ENCODE measurements around the gene HOXA3.

The HOXA3 gene

GRCh38 chr7:27165996-27166530 lies 13.7 kb upstream of the HOXA3 start:
- no peak for DNase-seq

GRCh38 chr7:27165089-27165995 lies 13.0 kb upstream of the HOXA3 start, which contains the start of gene HOXA9:
HOXA9 (minus strand) TSS chr7:27165537; CDS start chr7:27165457, 80 bp downstream.
- no peak for DNase-seq

- no peak for DNase-seq
These were observed 12.1 kb upstream of the HOXA3 start for GRCh38 chr7:27164367-27165088.

GRCh38 chr7:27164045-27164366 lies 11.6 kb upstream of the HOXA3 start:
- DNase-seq: no peak

- DNase-seq: no peak
These were observed 11.1 kb upstream of the HOXA3 start for GRCh38 chr7:27163288-27164044.

DNA sequence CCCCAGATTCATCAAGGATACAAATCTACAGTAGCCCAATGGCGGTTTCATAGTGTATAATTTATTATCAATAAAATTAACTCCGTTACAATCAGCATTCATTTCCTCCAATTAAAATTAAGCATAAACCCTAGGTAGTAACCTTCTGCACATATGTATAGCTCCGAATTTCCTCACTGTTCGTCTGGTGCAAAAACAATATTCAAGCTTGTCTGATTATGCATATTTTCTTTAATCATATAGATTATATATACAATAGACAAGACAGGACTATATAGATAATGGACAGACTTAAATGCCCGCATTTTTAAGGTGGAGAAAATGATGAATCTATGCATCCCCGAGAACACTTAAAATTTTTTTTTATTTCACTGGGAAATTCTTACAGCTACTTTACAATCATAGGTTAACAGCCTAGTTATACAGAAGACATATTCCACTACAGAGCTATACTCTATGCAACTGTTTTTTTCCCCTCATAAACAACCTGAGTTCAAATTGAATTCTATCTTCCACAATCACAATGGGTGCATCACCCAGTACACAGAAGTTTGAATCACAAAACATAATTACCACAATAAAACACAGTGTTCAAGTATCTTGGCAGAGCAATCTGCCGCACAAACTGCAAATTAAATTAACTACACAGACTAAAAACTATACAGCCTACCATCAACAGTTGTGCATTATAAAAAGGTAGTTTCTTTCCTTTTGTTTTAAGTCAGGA lies 10.3 kb upstream of the HOXA3 start:
- DNase-seq: no peak

- DNase-seq: no peak
These were observed 9.6 kb upstream of the HOXA3 start for GRCh38 chr7:27161721-27162560.

DNA sequence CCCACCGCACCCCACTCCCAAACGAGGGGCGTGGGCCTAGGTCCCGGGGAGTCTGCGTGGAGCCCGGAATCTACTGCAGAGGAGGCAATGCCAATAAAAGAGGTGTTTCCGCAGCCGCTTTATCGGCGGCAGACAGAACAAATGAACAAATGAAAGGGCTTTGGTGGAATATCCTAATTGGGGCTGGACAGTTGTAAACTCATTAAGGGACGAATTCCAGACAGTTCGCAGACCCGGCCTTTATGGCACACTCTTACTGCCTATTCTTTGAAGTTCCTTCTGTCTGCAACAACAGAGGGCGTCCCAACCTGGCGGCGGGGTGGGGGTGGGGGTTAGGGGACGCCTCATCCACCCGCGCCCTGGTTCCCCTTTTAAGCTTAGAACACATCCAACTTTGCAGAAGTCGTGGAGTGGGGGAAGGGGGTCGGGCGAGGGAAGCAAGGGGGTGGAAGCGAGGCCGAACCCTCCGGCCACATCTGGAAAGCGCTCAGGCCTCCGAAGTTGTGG lies 8.9 kb upstream of the HOXA3 start:
- no peak for DNase-seq

DNA sequence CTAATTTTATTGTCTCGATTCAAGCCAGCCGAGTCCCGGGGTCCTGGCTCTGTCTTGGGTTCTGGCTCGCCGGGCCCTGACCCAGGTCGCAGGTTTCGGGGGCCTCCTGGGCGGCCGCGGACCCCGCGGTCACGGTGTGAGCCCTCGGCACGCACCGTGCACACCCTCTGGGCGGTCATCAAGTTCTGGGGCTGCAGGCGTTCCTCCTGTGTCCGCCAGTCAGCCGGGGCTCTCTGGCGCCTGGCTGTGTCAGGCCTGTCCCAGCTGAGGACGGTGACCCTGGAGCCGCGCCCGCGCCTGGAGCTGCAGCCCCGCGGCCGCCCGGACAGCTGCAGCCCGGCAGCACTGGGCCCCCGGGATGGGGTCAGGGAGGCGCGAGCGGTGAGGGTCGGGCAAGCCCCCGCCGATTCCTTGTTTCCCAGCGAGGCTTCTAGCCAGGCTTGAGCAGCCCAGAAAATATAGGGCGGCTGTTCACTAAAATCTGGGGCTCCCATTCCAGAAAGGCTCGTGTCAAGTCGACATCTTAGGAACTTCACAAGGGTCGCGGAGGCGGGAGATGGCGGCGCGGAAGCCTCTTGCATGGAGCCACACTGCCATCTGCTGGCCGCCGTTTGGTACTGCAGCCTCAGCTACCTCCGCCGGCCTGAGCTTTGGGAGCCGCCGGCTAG lies 8.3 kb upstream of the HOXA3 start:
- DNase-seq: peak; percentile 89

- peak; percentile 34 for DNase-seq
These were observed 7.8 kb upstream of the HOXA3 start for GRCh38 chr7:27160145-27160545.

DNA sequence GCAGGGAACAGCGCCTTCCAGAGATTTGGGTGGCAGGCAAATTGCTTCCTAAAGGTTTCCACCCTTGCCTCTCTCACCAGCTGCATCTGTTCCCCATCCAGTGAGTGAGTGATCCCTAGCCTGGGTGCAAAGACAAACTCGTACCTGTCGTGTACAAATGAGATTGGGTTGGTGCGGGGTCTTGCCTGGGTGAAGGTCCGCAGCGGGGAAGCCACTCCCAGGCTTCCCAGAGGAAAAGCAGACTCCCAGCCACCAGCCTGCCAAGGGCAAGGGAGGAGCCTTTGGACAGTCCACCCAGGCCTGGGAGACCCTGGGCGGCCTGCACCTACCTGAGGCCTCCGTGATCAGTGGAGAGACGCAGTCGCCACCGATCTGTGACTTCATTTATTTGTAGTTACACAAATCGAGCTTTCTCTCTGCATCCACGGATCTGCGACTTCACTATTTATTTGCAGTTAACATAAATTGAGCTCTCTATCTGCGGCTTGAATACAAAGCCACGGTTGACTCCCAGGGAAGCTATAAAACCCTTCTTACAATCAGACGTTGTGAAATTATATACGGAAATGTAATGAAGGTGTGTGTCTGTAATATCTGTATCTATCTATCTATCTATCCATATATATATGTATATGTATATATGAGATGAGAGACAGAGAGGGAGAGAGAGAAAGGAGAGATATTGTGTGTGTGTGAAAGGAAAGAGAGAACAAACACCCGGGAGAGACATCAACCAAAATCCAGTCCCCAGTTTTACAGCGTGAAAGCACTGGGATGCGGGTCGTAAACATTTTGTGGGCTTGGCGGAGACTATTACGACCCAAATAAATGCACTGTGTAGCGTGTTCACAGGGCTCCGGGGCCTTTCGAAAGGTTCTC lies 7.1 kb upstream of the HOXA3 start:
- no peak for DNase-seq

DNA sequence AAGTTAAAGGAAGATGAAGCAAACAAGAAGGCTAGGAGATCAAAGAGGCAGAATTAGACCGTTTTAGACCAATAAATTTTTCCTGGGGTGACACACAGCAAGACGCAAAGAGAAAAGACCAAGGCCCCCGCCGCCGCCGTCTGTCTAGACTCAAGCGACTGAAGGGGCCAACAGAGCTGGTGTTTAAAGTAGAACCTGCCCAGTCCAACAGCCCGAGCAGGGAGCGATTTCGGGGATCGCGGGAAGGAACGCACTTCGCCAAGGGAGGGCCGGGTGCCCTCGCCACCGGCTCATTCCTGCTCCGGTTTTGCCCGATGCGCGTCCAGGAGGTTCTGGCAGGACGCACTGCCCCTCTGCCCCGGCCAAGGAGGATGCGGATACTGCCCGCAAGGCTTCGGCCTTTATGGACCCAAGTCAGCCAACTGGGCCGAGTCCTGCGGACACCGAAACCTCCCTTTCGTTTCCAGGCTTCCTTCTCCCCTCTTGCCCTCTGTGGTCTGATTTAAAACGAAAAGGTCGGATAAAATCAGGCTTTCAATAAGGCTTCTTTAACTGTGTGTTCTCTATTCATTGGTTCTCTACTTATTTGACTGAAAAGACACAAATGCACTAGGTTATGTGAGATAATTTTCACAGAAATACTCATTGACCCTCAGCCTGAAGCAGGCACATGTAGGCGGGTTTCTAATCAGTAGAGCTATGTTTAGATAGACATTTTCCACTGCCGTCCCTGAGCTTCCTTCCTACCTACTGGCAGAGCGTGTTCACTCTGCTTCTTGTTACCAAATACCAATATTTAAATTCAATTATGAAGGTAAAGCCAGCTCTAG lies 6.3 kb upstream of the HOXA3 start:
- DNase-seq: no peak

DNA sequence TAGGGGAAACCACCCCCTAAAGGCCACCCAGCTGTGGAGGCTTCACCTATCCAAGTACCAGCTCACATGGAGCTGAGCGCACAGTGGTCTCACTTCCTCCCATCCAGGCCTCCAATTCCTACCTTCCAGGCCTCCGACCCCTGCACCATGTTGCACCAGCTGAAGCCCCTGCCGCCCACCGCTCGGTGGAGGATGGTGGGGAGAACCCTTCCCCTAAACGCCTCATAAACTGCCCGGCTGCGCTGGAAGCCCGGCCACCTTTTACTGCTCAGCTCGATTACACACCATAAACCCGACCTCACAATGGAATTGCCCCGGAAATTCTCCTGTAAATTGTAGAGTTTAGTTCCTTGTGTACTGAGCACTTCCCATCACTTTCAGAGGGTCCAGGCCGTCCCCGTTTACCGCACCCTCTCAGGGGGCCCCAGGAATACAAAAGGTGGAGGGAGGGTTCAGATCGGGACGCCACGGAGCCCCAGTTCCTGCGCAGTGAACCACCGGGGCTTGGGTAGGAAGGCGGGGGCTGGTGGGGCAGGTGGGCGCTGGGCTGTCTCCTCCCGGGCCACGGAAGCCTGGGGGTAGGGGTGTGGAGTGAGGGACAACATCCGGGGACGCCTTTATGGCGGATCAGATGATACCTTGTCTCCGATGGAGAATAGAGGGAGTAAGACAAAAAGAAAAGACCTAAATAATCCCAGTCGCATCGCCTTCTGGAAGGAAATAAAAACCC lies 5.5 kb upstream of the HOXA3 start:
- no peak for DNase-seq

DNA sequence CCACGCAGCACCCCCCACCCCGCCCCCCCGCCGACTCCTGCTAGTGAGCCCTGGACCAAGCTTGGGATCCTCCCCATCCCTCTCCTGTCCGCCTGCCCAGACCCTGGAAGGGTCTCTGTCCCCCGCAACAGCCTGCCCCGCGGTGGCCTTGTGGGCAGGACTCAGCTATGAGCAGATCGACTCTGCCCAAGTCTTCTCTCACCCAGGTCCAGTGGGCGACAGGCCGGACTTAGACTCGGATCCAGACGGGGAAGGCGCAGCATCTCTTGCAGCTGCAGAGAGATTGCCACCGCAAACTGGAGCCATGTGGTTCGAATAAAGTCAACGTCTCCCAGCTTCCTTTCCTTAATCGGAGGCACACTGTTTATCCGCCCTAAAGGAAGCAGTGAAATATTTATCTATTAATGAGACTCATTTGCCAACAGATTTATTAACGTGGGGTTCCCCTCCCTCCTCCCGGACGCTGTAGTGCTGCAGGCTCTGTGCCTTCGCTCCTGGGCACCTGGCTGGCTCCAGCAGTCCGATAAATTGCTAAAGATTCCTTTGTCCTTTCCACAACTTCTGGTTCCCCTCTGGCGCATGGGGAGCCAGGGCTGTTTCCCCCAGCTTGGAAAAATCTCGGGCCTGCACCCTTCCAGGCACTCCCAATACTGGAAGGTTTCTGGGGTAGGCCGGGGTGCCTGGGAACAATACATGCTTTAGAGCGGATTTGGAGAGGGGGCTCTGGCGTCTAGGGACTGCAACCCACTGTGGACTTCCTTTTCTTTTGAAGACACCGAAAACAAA lies 4.7 kb upstream of the HOXA3 start:
- DNase-seq: no peak

DNA sequence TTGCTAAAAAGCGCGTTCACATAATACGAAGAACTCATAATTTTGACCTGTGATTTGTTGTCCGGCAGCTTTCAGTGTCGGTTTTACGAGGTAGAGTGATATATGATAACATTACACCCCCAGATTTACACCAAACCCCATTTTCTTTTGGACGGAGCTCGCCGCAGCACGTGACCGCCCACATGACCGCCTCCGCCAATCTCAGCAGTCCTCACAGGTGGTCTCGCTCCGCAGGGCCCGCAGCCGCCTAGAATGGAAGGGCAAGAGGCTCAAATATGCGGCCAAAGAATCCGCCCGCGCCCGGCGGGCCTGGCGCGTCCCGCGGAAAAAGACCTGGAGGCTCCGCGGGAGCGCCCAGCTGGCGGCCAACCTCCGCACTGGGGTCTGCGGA lies 4.1 kb upstream of the HOXA3 start, which contains the start of gene HOXA7:
Gene HOXA7 (minus strand): TSS at position 168 of the 391 bp plus-strand sequence. CDS start 130 bp downstream, at position 38.
- no peak for DNase-seq

- peak; percentile 34 for DNase-seq
These were observed 3.6 kb upstream of the HOXA3 start for GRCh38 chr7:27155816-27156507.
